Measurements from ENCODE around the gene FOXP1.
A peak's percentile ranks its signal among the peaks of the same experiment; 100 is the strongest.
"Not testable (repeated sequence)": the region's sequence is repeated elsewhere in the genome, so short reads cannot be mapped to it uniquely, and the experiment has no call there.

FOXP1 gene

GRCh38 chr3:71028184-71028583, 555.3 kb downstream of the FOXP1 start:
- DNase-seq (ENCODE audit: low read depth, low spot score) = no peak
- H3K4me3 ChIP-seq (ENCODE audit: low read length) = no peak overlapping the region

DNA sequence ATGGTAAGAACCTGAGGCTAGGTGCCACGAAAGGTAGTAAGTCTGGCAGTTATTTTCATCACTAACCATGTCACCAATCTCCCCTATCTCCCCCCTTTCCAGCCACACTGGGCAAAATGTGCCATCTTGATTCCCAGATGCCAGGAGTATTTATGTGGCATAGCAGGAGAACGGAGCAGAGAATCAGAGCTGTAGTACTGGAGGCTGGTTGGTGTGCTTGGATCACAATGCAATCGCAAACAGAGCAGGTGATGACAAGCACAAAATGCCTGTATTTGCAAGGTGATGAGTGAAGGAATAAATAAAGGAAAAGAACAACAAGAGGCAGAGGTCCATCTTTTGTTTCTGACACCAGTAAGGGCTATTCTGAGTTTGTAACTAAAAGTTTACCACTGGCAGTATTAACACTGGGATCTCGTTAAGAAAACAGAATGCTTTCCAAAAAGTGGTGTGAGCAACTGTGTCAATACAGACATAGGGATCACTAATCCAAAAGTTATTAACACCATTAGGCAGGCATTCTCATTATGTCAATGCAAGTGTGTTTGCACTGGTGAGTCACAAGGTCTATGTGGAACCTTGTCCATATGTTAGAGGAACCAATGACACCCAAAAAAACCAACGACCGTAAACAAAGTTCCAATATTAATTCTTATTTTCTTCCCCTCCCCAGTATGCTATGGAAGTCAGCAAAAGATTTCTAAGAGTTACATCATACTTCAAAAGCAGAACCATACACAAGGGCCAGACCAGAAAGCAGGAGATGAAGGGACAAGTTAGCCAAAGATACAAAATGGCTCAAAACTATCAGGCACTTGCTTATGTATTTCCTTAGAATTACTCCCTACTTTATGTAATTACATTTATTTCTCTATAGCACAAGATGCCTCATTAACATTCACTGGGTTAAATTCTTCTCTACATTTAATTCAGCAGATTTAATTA, 556.6 kb downstream of the FOXP1 start:
- DNase-seq (ENCODE audit: low read depth, low spot score) = no peak
- H3K4me3 ChIP-seq (ENCODE audit: low read length) = no peak overlapping the region

DNA sequence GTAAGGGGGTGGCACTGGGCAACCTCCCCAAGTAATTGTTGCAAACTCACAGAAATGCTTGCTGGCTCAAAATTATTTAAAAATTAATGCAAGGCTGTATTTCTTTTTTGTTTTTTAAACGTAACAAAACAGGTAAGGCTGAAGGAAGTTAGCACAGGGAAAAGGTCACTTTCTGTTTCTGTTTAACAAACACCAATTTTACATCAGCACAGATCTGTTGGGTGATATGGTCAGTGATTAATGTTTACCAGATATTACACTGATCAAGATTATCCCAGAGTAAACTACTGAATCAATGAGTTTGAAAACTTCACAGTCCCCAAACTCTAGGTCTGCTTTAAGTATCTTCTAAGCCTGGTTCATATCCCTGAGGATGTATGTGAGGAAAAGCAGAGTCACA, 558.0 kb downstream of the FOXP1 start:
- DNase-seq (ENCODE audit: low read depth, low spot score) = no peak
- no peak overlapping the region for H3K4me3 ChIP-seq (ENCODE audit: low read length)

DNA sequence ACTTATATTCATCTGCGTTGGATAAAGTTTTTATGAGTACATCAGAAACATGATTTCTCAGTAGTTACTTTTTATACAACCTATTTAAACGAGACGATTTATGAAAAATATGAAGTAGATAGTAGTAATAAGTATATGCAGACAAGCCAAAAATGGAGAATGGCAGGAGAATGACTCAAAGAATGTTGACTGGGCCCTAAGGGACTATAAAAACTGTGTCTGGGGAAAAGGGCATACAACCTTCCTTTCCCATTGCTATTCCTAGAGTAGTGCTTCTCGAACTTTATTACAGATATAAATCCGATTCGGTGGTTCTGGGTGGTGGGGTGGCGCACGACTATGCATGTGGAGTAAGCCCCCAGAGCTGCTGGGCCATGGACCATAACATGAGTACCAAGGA, 558.5 kb downstream of the FOXP1 start:
- H3K4me3 ChIP-seq (ENCODE audit: low read length) = no peak overlapping the region
- no peak for DNase-seq (ENCODE audit: low read depth, low spot score)

DNA sequence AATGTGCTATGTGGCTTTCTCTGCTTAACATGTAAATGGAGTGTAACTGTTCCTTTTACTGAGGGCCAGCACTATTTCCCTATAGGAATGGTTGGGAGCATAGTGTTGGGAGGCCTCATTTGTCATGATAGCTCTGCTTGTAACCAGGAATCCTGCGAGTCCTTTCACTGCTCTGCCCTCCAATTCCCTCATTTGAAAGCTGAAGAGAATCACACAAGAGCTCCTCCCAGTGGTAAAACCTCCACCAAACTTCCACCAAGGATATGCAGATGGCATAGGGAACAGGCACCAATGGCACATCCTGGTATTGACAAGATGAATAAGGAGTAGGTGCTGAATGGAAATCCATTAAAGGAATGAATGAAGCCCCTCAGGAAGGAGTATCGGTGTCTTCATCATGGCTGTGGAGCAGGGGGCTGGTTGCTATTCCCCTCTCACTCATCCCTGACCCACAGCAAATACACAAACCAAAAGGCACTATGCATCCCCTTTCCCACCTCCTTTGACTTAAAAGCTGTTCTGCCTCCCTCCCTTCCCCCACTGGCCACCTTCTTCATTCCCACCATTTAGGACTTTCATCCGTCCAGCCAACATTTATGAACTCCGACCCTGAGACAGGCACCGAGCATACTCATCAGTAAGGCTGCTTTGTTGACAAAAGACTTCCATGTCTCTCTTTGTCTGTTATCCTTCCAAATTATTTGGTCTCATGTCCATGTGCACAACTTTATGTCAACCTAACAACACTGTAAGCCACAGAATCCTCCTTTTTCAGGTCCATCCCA, 560.8 kb downstream of the FOXP1 start:
- H3K4me3 ChIP-seq (ENCODE audit: low read length) = no peak overlapping the region

GRCh38 chr3:71018799-71019198, 564.7 kb downstream of the FOXP1 start:
- no peak overlapping the region for H3K4me3 ChIP-seq (ENCODE audit: low read length)
- no peak for DNase-seq (ENCODE audit: low read depth, low spot score)

More for the DNA sequence above, 560.8 kb downstream of the FOXP1 start:
- DNase-seq (ENCODE audit: low read depth, low spot score) = no peak

- no peak for DNase-seq (ENCODE audit: low read depth, low spot score)
- no peak overlapping the region for H3K4me3 ChIP-seq (ENCODE audit: low read length)
These were observed 567.2 kb downstream of the FOXP1 start for GRCh38 chr3:71016178-71016845.

- not testable (repeated sequence) for H3K4me3 ChIP-seq (ENCODE audit: low read length); DNase-seq (ENCODE audit: low read depth, low spot score)
These were observed 568.9 kb downstream of the FOXP1 start for GRCh38 chr3:71014616-71015015.

GRCh38 chr3:71012971-71013370, 570.6 kb downstream of the FOXP1 start:
- no peak overlapping the region for H3K4me3 ChIP-seq (ENCODE audit: low read length)
- no peak for DNase-seq (ENCODE audit: low read depth, low spot score)

DNA sequence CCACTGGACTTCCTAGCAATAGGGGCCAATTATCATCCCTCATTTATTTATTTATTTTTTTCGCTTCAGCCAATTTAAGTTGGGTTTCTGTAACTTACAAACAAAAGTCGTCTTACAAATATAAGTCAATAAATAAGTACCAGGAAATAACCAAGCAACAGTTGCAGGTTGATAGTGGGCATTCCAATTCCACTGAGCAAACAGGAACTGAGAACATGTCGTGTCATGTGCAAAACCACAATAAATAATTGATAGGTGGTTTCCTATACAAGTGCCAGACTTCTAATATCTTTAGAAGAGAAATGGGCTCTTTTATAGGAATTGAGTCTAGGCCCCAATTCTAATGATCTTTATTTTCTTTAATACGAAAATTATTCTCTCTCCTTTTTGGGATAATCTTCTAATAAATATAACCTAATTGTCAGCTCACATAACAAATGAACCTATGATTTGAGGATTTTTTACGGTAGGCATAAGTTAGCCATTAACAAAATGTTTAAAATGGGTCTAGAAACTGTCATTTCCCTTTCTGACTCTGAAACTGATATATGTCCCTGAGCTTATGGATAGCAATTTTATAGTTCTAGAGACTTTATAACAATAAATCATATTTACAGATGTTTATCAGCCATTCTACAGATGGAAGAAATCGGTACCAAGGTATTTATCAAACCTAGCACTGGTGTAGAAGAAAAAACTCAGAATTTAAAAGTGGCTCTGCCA, 571.8 kb downstream of the FOXP1 start:
- DNase-seq (ENCODE audit: low read depth, low spot score) = no peak
- H3K4me3 ChIP-seq (ENCODE audit: low read length) = no peak overlapping the region

GRCh38 chr3:71010726-71011455, 572.6 kb downstream of the FOXP1 start:
- H3K4me3 ChIP-seq (ENCODE audit: low read length) = no peak overlapping the region
- peak; percentile 80 for DNase-seq (ENCODE audit: low read depth, low spot score)

DNA sequence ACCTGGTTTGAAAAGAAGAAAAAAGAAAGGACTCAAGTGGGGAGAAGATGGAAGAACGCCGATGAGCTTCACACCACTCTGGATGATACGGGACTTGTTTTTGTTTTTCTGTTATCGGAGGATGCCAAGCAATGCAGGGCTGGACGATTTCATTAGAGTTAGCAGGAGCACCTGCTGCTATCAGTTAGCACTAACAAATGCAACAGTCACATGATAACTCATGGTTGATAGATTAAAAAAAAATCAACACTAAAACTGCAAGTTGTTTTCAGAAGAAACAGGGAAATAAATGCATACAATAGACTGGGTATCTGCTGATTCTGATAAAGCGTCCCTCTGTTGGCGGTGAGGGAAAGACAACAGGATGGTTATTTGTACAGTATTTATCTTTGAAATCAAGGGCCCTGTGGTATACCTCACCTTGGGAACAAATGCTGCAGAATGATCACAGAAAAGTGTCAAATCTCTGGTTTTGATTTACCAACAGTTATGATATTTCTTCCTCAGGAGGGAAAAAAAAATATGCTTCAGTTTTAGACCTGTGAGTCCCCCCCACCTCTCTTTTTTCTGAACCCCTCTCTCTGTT, 575.1 kb downstream of the FOXP1 start:
- peak; percentile 41 for DNase-seq (ENCODE audit: low read depth, low spot score)
- H3K4me3 ChIP-seq (ENCODE audit: low read length) = no peak overlapping the region

DNA sequence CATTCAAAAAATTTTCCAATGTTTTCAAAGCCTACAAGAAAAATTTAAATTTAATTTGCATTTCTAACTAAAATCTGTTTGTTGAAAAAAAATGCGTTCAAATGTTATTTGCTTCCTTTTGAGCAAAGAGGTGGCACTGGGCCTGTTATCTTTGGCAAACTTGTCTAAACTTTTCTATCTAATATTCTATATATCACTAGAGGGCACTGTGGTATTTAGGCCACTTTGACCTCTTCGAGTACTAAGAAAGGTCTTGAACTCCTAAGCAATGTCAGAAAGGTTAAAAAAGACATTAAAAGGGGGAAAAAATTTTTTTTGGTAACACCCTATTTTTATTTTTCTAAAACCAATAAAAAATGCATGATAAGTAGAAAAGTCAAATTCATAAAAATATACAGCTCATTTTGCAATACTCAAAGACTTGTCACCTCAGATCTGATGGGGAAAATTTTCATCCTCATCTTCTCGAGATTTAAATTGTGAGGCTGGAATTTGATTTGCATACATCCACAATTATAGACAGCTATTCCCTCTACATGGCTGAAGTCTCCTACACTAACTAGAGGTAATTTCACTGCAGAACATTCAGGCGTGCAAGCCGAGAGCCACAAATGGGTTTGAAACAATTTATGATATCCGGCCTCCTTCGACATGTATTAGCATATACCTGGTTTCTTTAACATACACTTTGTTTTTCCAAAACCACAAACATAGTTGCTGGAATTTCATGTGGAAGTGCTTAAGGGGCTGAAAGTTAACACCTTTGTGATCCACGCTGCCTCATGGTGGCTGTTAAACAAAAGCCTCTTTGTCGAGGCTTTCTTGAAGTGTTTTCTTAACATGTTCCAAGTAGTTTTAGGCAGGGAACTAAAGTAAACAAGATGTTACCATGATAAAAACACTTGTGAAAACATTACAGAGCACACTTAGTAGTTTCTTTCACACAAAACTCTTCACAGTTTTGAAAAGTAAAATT, 576.4 kb downstream of the FOXP1 start:
- H3K4me3 ChIP-seq (ENCODE audit: low read length) = no peak overlapping the region
- DNase-seq (ENCODE audit: low read depth, low spot score) = peak; percentile 31

DNA sequence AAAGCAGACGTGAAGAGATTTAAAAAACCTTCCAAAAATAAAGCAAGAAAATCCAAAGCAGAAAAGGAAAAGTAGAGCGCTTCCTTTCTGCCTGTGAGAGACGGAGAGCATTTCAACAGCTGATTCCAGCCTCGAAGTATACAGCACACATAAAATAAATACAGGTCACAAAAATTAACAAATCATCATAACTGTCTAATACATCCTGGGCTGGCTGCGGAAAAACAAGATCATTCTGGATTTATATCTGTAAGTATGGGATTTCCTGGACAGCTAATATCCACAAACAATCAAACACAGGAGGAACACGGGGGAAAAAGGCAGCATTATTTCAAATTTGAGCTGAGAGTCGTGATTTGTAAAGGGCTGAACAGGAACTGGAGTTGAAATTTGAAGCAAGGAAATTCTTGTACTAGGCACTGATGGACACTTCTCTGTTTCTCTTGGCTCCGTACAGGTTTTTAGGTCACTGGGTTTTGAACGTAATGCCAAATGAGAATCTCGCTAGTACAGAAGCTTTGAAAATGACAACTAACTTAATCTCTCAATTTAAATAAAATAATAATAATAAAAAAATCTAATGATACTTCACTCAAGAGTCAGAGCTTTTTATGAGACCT, 577.7 kb downstream of the FOXP1 start:
- H3K4me3 ChIP-seq (ENCODE audit: low read length) = no peak overlapping the region
- DNase-seq (ENCODE audit: low read depth, low spot score) = no peak

- H3K4me3 ChIP-seq (ENCODE audit: low read length) = no peak overlapping the region
- no peak for DNase-seq (ENCODE audit: low read depth, low spot score)
These were observed 580.0 kb downstream of the FOXP1 start for GRCh38 chr3:71003511-71003910.

DNA sequence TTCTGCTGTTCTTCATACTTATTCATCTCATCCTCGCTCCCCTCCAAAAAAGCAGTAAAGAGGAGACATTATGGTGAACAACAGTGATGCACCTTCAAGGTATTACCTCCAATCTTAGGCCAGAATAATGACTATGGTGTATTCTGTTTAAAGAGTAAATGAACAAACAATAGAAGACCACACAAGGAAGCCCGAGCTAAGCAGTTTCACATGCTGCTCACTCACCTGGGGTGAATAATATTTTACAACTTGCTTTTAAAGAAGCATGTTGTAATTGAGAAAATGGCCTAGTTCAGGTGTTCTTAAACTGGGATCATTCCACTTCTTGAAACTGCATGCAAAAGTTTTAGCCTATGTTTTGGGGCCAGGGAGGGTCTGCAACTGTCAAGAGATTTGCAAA, 581.2 kb downstream of the FOXP1 start:
- DNase-seq (ENCODE audit: low read depth, low spot score) = no peak
- H3K4me3 ChIP-seq (ENCODE audit: low read length) = no peak overlapping the region

All from Jurkat, Clone E6-1 (cell line).